ENCODE results near the gene C1orf226.

- no peak for TF ChIP-seq CTCF (IDR thresholded peaks at IDR 0.05; ENCODE audit: poor library complexity)
- no peak for TF ChIP-seq EZH2 (IDR thresholded peaks at IDR 0.05; ENCODE audit: borderline replicate concordance)
- TF ChIP-seq EZH2phosphoT487 (IDR thresholded peaks at IDR 0.05; ENCODE audit: low read depth, severe bottlenecking, unreplicated experiment), result no peak
Observed at GRCh38 chr1:162375463-162375862, 6.1 kb upstream of the C1orf226 start.

All from hepatocyte (in vitro differentiated cells).